ENCODE measurements around the gene PTPRG.

GRCh38 chr3:62127116-62127515 lies 565.7 kb downstream of the PTPRG start:
- TF ChIP-seq POLR2A (IDR thresholded peaks at IDR 0.05; ENCODE audit: low read depth): no peak
- TF ChIP-seq CTCF (IDR thresholded peaks at IDR 0.05): no peak

Measured in esophagus muscularis mucosa (tissue), 3 donors.